ENCODE results near the gene MSH5. TPM values are rescaled to one million over a fixed set of nuclear protein-coding genes. Genes with fewer than 3 reads are reported as not detected.

Gene MSH5
- total RNA-seq, 1 experiment from 2014 or later: 22.4 TPM

DNA sequence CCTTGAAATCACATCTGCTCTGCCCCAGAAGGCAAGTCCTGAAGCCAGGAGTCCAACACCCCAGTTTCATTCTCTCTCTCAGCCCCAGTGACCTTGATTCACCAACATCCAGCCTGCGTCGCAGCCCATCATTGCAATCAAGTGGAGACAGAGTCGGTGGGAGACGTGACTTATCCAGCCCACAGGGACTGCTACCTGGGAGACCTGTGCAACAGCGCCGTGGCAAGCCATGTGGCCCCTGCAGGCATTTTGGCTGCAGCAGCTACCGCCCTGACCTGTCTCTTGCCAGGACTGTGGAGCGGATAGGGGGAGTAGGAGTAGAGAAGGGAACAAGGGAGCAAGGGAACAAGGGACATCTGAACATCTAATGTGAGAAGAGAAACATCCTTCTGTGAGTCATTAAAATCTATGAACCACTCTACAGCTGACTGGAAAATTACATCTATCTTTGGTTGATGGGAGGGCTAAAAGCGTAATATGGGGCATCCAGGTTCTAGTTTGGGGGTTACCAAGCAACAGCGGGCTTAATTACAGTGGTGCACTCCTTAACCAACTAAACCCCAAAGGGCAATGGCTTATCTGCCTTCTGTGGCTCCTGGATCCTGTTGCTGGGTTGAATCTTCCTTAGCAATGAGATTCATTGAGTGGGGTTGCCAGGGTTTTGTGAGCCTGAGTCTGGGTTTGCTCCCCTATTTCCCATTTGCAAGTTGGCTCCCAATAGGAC, 22.1 kb upstream of the MSH5 start:
- Histone ChIP-seq H2BK5ac (ENCODE audit: insufficient read length, low read length) (no peak overlapping the region), H2AK5ac (ENCODE audit: insufficient read length, low read length) (no peak overlapping the region), H3K4ac (ENCODE audit: low read depth, low read length) (no peak overlapping the region), H3K23me2 (ENCODE audit: insufficient read length, low read depth, low read length, poor library complexity, severe bottlenecking) (no peaks in the 10 kb centered on the region), H3K27me3 (ENCODE audit: insufficient read depth, low read length) (no peaks in the 10 kb centered on the region), H2BK120ac (ENCODE audit: low read depth, low read length, poor library complexity, severe bottlenecking) (no peak overlapping the region), H3K9me3 (ENCODE audit: control insufficient read depth, low read depth, low read length) (no peaks in the 10 kb centered on the region), H4K91ac (ENCODE audit: insufficient read length, low read depth, low read length) (no peak overlapping the region), H2BK15ac (ENCODE audit: low read depth, low read length) (no peak overlapping the region), H3K56ac (ENCODE audit: insufficient read length, low read depth, low read length) (no peak overlapping the region), H3K9ac (ENCODE audit: extremely low read depth, insufficient read length, low read length) (no peak overlapping the region), H3K18ac (ENCODE audit: insufficient read length, low read depth, low read length) (no peak overlapping the region), H3K4me2 (ENCODE audit: insufficient read depth, insufficient read length, low read length) (no peak overlapping the region), H3K79me2 (ENCODE audit: insufficient read depth, low read length) (no peaks in the 10 kb centered on the region), H4K8ac (replicated peaks; ENCODE audit: insufficient read length, low read depth, low read length) (no peak overlapping the region), H3K23ac (ENCODE audit: insufficient read length, low read depth, low read length) (no peak overlapping the region), H2BK12ac (ENCODE audit: insufficient read length, low read depth, low read length) (no peak overlapping the region), H3K14ac (ENCODE audit: insufficient read depth, low read length) (no peak overlapping the region), H2BK20ac (ENCODE audit: low read depth, low read length, poor library complexity, severe bottlenecking) (no peak overlapping the region), H3K27ac (ENCODE audit: insufficient read length, low read depth, low read length) (no peak overlapping the region), H3K4me1 (ENCODE audit: insufficient read depth, low read length) (peaks cover 10% of the 10 kb centered on the region; the same call in 1 of the 2 replicates), H3T11ph (ENCODE audit: low read length) (no peak overlapping the region), H2AFZ (ENCODE audit: low read length) (peak overlapping the region; percentile 83), H4K20me1 (ENCODE audit: control insufficient read depth, insufficient read depth, insufficient read length) (no peaks in the 10 kb centered on the region), H3K79me1 (ENCODE audit: insufficient read depth, low read depth, low read length, poor library complexity, severe bottlenecking) (no peaks in the 10 kb centered on the region), H4K5ac (ENCODE audit: insufficient read length, low read depth, low read length) (no peak overlapping the region)
- WGBS (ENCODE audit: extremely low coverage, insufficient read length, low lambda C conversion rate): no CpG with 5 or more reads among the region's 10 CpGs
- no peaks in the 10 kb centered on the region for H3K36me3 Mint-ChIP-seq (ENCODE audit: insufficient read depth in 1 of 3, low read depth in 3 of 3)
- H3K4me1 Mint-ChIP-seq: peaks cover 38 to 49% of the 10 kb centered on the region in 2 experiments
- peak; percentile 85 for DNase-seq
- H3K9me3 Mint-ChIP-seq: no peaks in the 10 kb centered on the region
- TF ChIP-seq, protein P1, sequence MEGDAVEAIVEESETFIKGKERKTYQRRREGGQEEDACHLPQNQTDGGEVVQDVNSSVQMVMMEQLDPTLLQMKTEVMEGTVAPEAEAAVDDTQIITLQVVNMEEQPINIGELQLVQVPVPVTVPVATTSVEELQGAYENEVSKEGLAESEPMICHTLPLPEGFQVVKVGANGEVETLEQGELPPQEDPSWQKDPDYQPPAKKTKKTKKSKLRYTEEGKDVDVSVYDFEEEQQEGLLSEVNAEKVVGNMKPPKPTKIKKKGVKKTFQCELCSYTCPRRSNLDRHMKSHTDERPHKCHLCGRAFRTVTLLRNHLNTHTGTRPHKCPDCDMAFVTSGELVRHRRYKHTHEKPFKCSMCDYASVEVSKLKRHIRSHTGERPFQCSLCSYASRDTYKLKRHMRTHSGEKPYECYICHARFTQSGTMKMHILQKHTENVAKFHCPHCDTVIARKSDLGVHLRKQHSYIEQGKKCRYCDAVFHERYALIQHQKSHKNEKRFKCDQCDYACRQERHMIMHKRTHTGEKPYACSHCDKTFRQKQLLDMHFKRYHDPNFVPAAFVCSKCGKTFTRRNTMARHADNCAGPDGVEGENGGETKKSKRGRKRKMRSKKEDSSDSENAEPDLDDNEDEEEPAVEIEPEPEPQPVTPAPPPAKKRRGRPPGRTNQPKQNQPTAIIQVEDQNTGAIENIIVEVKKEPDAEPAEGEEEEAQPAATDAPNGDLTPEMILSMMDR (conservative IDR thresholded peaks at IDR 0.05): peak; percentile 62
- H3K27me3 Mint-ChIP-seq (ENCODE audit: low read depth): peaks cover under 1% of the 10 kb centered on the region
- H3K4me3 Mint-ChIP-seq: peak overlapping the region in 1 of 2 experiments; percentile 60; a peak in 2 of 5 replicates
- peak overlapping the region; percentile 39 to 81 (median 59); a peak in 5 of 7 replicates for H3K27ac Mint-ChIP-seq
